GM12878 (cell line): ENCODE measurements around the gene RAET1G. TPM values are rescaled to one million over a fixed set of nuclear protein-coding genes. Genes with fewer than 3 reads are reported as not detected.

ENCODE experiments used
- ATAC-seq: fragments of 200-7000 bp; cut with Tn5 transposase; 3 replicates; pipeline ENCODE4 v1.9.1; 2020; ENCODE audit warnings: mild to moderate bottlenecking, moderate library complexity
- BruUV-seq: library from RNA; stranded (reverse); fragments of 400-500 nt; replicated peaks from 2 replicates; lab custom pipeline; 2021; lab: Mats Ljungman, UMichigan
- CTCF ChIA-PET: fragments of 300-600 bp; sonication (Branson Sonifier 250); formaldehyde crosslinking; extraction: SDS; loops from one replicate; lab custom pipeline; 2021; ENCODE audit warnings: inconsistent platforms; lab: Yijun Ruan, JAX
- POLR2A ChIA-PET: fragments of 350-600 bp; formaldehyde crosslinking; extraction: SDS; loops from one replicate; lab custom pipeline; 2021; ENCODE audit warnings: inconsistent platforms; lab: Charles Lee
- RAD21 ChIA-PET: fragments of 300-600 bp; sonication (Branson Sonifier 250); formaldehyde crosslinking; loops from one replicate; lab custom pipeline; 2023; ENCODE audit warnings: antibody characterized with exemption; ENCODE audit not compliant: unreplicated experiment; lab: Charles Lee
- SMC1A ChIA-PET: fragments of 300-600 bp; sonication (Branson Sonifier 250); formaldehyde crosslinking; loops from one replicate; lab custom pipeline; 2023; ENCODE audit not compliant: unreplicated experiment, uncharacterized antibody; lab: Charles Lee
- DNase-seq: peaks from one replicate; pipeline ENCODE4 v3.0.0-alpha.2; 2011; ENCODE audit warnings: low read depth, low spot score
- FAIRE-seq: peaks from 3 replicates; lab custom pipeline; 2011; peaks lifted over from hg19 to GRCh38; lab: Jason Lieb, UNC
- H2AFZ ChIP-seq: 2 replicates; pipeline ENCODE4 v1.6.0; 2011; ENCODE audit warnings: low read depth, low read length, control low read depth; ENCODE audit not compliant: control insufficient read depth
- H3K27ac ChIP-seq: 2 replicates; pipeline ENCODE4 v1.5.1; 2011; ENCODE audit warnings: control low read depth; ENCODE audit not compliant: control insufficient read depth, insufficient read depth
- H3K27me3 ChIP-seq, 2 experiments: replicated peaks in 1 of 2; 2 replicates each; pipeline versions ENCODE4 v1.6.0 to v1.6.1; 2011; ENCODE audit warnings: low read length in 1 of 2; ENCODE audit not compliant: control insufficient read depth in 2 of 2, insufficient read depth in 2 of 2
- H3K36me3 ChIP-seq, 2 experiments: 2 replicates each; pipeline ENCODE4 v1.5.1; 2011; ENCODE audit warnings: low read length in 1 of 2; ENCODE audit not compliant: control insufficient read depth in 2 of 2, insufficient read depth in 2 of 2
- H3K4me1 ChIP-seq: 2 replicates; pipeline ENCODE4 v1.6.1; 2011; ENCODE audit warnings: mild to moderate bottlenecking, low read length, moderate library complexity, mixed read lengths; ENCODE audit not compliant: control insufficient read depth, insufficient read depth
- H3K4me2 ChIP-seq: 2 replicates; pipeline ENCODE4 v1.6.0; 2011; ENCODE audit warnings: control low read depth; ENCODE audit not compliant: control insufficient read depth, insufficient read depth
- H3K4me3 ChIP-seq: fragments of 200-600 bp; sonication (generic); 2 replicates; pipeline ENCODE4 v1.5.1; 2016
- H3K79me2 ChIP-seq: 2 replicates; pipeline ENCODE4 v1.6.0; 2011; ENCODE audit warnings: low read length; ENCODE audit not compliant: control insufficient read depth, insufficient read depth
- H3K9ac ChIP-seq: 2 replicates; pipeline ENCODE4 v1.8.0; 2011; ENCODE audit warnings: low read length, control low read depth, mixed read lengths; ENCODE audit not compliant: control insufficient read depth, insufficient read depth
- H3K9me3 ChIP-seq: replicated peaks from 3 replicates; pipeline ENCODE4 v1.5.1; 2011; ENCODE audit warnings: mild to moderate bottlenecking, low read length; ENCODE audit not compliant: control insufficient read depth, insufficient read depth
- H4K20me1 ChIP-seq: 2 replicates; pipeline ENCODE4 v1.6.0; 2011; ENCODE audit not compliant: control insufficient read depth, insufficient read depth
- CEBPB ChIP-seq, 2 experiments: fragments of 150-350 bp in 1 of 2; IDR thresholded peaks; 2 replicates each; pipeline ENCODE4 v1.6.1; 2012 to 2014; ENCODE audit warnings: low read depth in 2 of 2, low read length in 2 of 2, borderline replicate concordance in 1 of 2, inconsistent platforms in 1 of 2
- CHD1 ChIP-seq: IDR thresholded peaks from 2 replicates; pipeline ENCODE4 v1.6.1; 2012; ENCODE audit warnings: low read depth, low read length, improper control_type of control experiment
- DPF2 ChIP-seq: fragments of 450-650 bp; IDR thresholded peaks from 2 replicates; pipeline ENCODE4 v1.6.1; 2017; ENCODE audit warnings: mild to moderate bottlenecking
- HDGF ChIP-seq: fragments of 450-650 bp; IDR thresholded peaks from 2 replicates; pipeline ENCODE4 v1.6.1; 2016; ENCODE audit warnings: antibody characterized with exemption
- HSF1 ChIP-seq: fragments of 150-350 bp; IDR thresholded peaks from 2 replicates; pipeline ENCODE4 v1.6.1; 2014; ENCODE audit warnings: mild to moderate bottlenecking, low read depth, low read length
- IRF3 ChIP-seq: fragments of 450-650 bp; IDR thresholded peaks from 2 replicates; pipeline ENCODE4 v1.6.1; 2014; ENCODE audit warnings: mild to moderate bottlenecking
- TARDBP ChIP-seq: IDR thresholded peaks from 2 replicates; pipeline ENCODE4 v1.6.1; 2016; ENCODE audit warnings: borderline replicate concordance
- WRNIP1 ChIP-seq: IDR thresholded peaks from 2 replicates; pipeline ENCODE4 v1.6.1; 2011; ENCODE audit warnings: low read depth, low read length, improper control_type of control experiment, borderline replicate concordance
- WGBS: methylation state at CpG from one replicate; pipeline ENCODE4 v1.1.6; 2016; ENCODE audit warnings: low lambda C conversion rate; ENCODE audit not compliant: insufficient replicate concordance, insufficient coverage; ENCODE audit errors: missing lambda C conversion rate; 5-methylcytosine and 5-hydroxymethylcytosine counted together
- in situ Hi-C: fragments of 300-500 bp; cut with MboI; formaldehyde crosslinking; loops from 9 replicates; pipeline ENCODE4 v1.14.3; 2018; ENCODE audit warnings: mixed read lengths
- intact Hi-C: fragments of 100-400 bp; cut with micrococcal nuclease; formaldehyde crosslinking; loops from one replicate; pipeline ENCODE4 v1.14.2; 2022; ENCODE audit not compliant: unreplicated experiment
- polyA plus RNA-seq, 11 experiments: library from polyadenylated mRNA; depleted of rRNA in 4 of 11; unstranded in 6 of 11; stranded (reverse) in 5 of 11; fragments of >200 nt; fragmentation: Nextera tagmentation in 4 of 11; fragmentation: Illumina TruSeq in 1 of 11; extraction: Ambion mirVana in 4 of 11; extraction: Trizol in 1 of 11; gene quantifications; 1 replicate in 1 of 11; 2 replicates in 10 of 11; pipeline versions ENCODE4 v1.2.1 to v1.2.3, GENCODE V29; 2011 to 2016; ENCODE audit warnings: inconsistent platforms in 2 of 11, missing spikeins in 2 of 11, low read depth in 1 of 11
- total RNA-seq, 4 experiments: library from RNA; depleted of rRNA in 3 of 4; stranded (reverse); fragments of >200 nt in 3 of 4; fragmentation: Illumina TruSeq in 1 of 4; extraction: Trizol in 1 of 4; gene quantifications; 2 replicates each; pipeline versions ENCODE4 v1.2.1 to v1.2.3, GENCODE V29; 2013 to 2021

RAET1G gene
- total and polyA plus RNA-seq, 10 of the 15 experiments (the other 5 are each of a cell fraction or from before 2014, with no cell fraction given), result not detected

GRCh38 chr6:149896491-149896890, 26.4 kb downstream of the RAET1G start:
- Histone ChIP-seq H3K9me3 (no peaks in the 10 kb centered on the region), H2AFZ (no peak overlapping the region), H3K4me3 (no peak overlapping the region), H3K36me3 (no peaks in the 10 kb centered on the region), H3K9ac (no peak overlapping the region), H3K4me1 (no peaks in the 10 kb centered on the region), H3K79me2 (no peaks in the 10 kb centered on the region), H3K4me2 (no peak overlapping the region), H3K27ac (no peak overlapping the region), H4K20me1 (no peaks in the 10 kb centered on the region), H3K27me3 (peaks cover 0 to 5% of the 10 kb centered on the region in 2 experiments; a peak in 2 of 4 replicates)
- in situ Hi-C loops, result no loop called here
- intact Hi-C loops, result no loop called here
- no TSS peak for BruUV-seq
- DNase-seq (no peak), FAIRE-seq (no peak), ATAC-seq (no peak)
- 72% methylated on average over 3 of the region's 3 CpGs for WGBS
- POLR2A ChIA-PET, result no interaction called here
- SMC1A ChIA-PET, result no interaction called here
- RAD21 ChIA-PET, result no interaction called here
- TF ChIP-seq WRNIP1 (no peak), TARDBP (no peak), IRF3 (no peak), CEBPB (IDR thresholded peaks at IDR 0.05; ENCODE audit: borderline replicate concordance in 1 of 2, low read depth in 2 of 2, low read length in 2 of 2) (no peak), HSF1 (no peak), CHD1 (no peak), HDGF (no peak), DPF2 (no peak)
- CTCF ChIA-PET, result interaction anchor here (0.6 kb wide), 1 partner anchor 31 kb away, joined by 3 read pairs; no protein-coding TSS in a partner anchor
